Astrocyte (in vitro differentiated cells and primary cell): ENCODE measurements around the gene ATL3. TPM values are rescaled to one million over a fixed set of nuclear protein-coding genes. Genes with fewer than 3 reads are reported as not detected.
A peak's percentile ranks its signal among the peaks of the same experiment; 100 is the strongest.

ENCODE experiments used
- DNase-seq: peaks from one replicate; pipeline ENCODE4 v3.0.0-alpha.2; 2010; ENCODE audit warnings: low read depth
- FAIRE-seq: peaks from 2 replicates; lab custom pipeline; 2011; peaks lifted over from hg19 to GRCh38; lab: Jason Lieb, UNC
- H2AFZ ChIP-seq: 2 replicates; pipeline ENCODE4 v1.6.0; 2012; ENCODE audit warnings: low read depth, low read length, inconsistent platforms
- H3K27ac ChIP-seq: 2 replicates; pipeline ENCODE4 v1.5.1; 2011; ENCODE audit warnings: low read depth, low read length, inconsistent platforms
- H3K27me3 ChIP-seq: 2 replicates; pipeline ENCODE4 v1.6.0; 2011; ENCODE audit warnings: low read length, inconsistent platforms; ENCODE audit not compliant: insufficient read depth
- H3K36me3 ChIP-seq: 2 replicates; pipeline ENCODE4 v1.5.1; 2011; ENCODE audit warnings: low read length, inconsistent platforms; ENCODE audit not compliant: insufficient read depth
- H3K4me1 ChIP-seq: 2 replicates; pipeline ENCODE4 v1.5.1; 2011; ENCODE audit warnings: low read length, inconsistent platforms; ENCODE audit not compliant: insufficient read depth
- H3K4me2 ChIP-seq: 2 replicates; pipeline ENCODE4 v1.6.0; 2012; ENCODE audit warnings: low read length, inconsistent platforms
- H3K4me3 ChIP-seq: 2 replicates; pipeline ENCODE4 v1.5.1; 2011; ENCODE audit warnings: low read depth, mild to moderate bottlenecking, low read length, inconsistent platforms; ENCODE audit not compliant: insufficient read depth
- H3K79me2 ChIP-seq: 2 replicates; pipeline ENCODE4 v1.6.0; 2012; ENCODE audit warnings: mild to moderate bottlenecking, low read length, inconsistent platforms; ENCODE audit not compliant: insufficient read depth
- H3K9ac ChIP-seq: 2 replicates; pipeline ENCODE4 v1.6.0; 2012; ENCODE audit warnings: mild to moderate bottlenecking, low read length, inconsistent platforms
- H3K9me3 ChIP-seq: 2 replicates; pipeline ENCODE4 v1.5.1; 2012; ENCODE audit warnings: low read depth, mild to moderate bottlenecking, low read length, inconsistent platforms; ENCODE audit not compliant: insufficient read depth
- H4K20me1 ChIP-seq: 2 replicates; pipeline ENCODE4 v1.6.0; 2012; ENCODE audit warnings: low read length, inconsistent platforms; ENCODE audit not compliant: insufficient read depth
- H3K27ac Mint-ChIP-seq: one replicate; pipeline ENCODE4 v1.8.0; 2021; ENCODE audit warnings: mild to moderate bottlenecking, mixed read lengths; ENCODE audit not compliant: unreplicated experiment
- H3K27me3 Mint-ChIP-seq: one replicate; pipeline ENCODE4 v1.8.0; 2021; ENCODE audit warnings: low read depth, mixed read lengths; ENCODE audit not compliant: unreplicated experiment
- H3K36me3 Mint-ChIP-seq: one replicate; pipeline ENCODE4 v1.8.0; 2021; ENCODE audit warnings: low read depth, mixed read lengths; ENCODE audit not compliant: unreplicated experiment
- H3K4me1 Mint-ChIP-seq: one replicate; pipeline ENCODE4 v1.8.0; 2021; ENCODE audit warnings: low read depth, mixed read lengths; ENCODE audit not compliant: unreplicated experiment
- H3K4me3 Mint-ChIP-seq: one replicate; pipeline ENCODE4 v1.8.0; 2021; ENCODE audit warnings: mild to moderate bottlenecking, moderate library complexity, mixed read lengths; ENCODE audit not compliant: unreplicated experiment
- H3K9me3 Mint-ChIP-seq: one replicate; pipeline ENCODE4 v1.8.0; 2021; ENCODE audit warnings: mild to moderate bottlenecking, mixed read lengths; ENCODE audit not compliant: unreplicated experiment
- EZH2 ChIP-seq: IDR thresholded peaks from 2 replicates; pipeline ENCODE4 v1.6.1; 2012; ENCODE audit warnings: mild to moderate bottlenecking, low read length, inconsistent platforms; ENCODE audit not compliant: insufficient read depth
- total RNA-seq: library from RNA; stranded (reverse); gene quantifications from 2 replicates; pipeline ENCODE4 v1.2.1, GENCODE V29; 2021
- TF ChIP-seq, protein P1 (sequence below): IDR thresholded peaks from 2 replicates; pipeline ENCODE4 v1.5.1; 2011; ENCODE audit warnings: low read depth, mild to moderate bottlenecking, inconsistent platforms, low read length, moderate library complexity; ENCODE audit not compliant: insufficient read depth

The ATL3 gene
- total RNA-seq, 1 donor from 2014 or later, result 45.2 TPM

DNA sequence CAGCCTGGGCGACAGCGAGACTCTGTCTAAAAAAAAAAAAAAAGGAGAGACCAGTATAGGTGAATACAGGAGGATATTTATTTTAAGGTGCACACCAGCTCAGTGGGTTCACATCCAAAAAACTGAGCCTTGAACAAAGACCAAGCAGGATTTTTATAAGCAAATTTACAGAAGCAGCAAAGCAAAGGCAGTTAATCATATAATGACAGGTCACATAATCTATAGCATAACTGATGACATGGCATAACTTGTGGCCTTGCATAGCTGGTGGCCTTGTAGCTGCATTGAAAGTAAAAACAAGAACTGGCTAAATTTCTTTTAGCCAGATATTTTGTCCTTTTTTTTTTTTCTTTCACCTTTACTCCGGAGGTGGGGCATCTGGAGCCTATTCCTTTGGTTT is 54.2 kb downstream of the ATL3 start:
- Histone ChIP-seq H3K27me3 (no peaks in the 10 kb centered on the region), H3K36me3 (no peaks in the 10 kb centered on the region), H3K4me1 (peaks cover 11% of the 10 kb centered on the region), H3K9me3 (no peaks in the 10 kb centered on the region), H3K4me3 (no peak overlapping the region), H3K9ac (no peak overlapping the region), H3K79me2 (no peaks in the 10 kb centered on the region), H3K27ac (no peak overlapping the region), H3K4me2 (no peak overlapping the region), H4K20me1 (no peaks in the 10 kb centered on the region), H2AFZ (no peak overlapping the region)
- no peaks in the 10 kb centered on the region for H3K4me1 Mint-ChIP-seq
- no peaks in the 10 kb centered on the region for H3K9me3 Mint-ChIP-seq
- H3K27ac Mint-ChIP-seq, result no peak overlapping the region
- TF ChIP-seq, protein P1, sequence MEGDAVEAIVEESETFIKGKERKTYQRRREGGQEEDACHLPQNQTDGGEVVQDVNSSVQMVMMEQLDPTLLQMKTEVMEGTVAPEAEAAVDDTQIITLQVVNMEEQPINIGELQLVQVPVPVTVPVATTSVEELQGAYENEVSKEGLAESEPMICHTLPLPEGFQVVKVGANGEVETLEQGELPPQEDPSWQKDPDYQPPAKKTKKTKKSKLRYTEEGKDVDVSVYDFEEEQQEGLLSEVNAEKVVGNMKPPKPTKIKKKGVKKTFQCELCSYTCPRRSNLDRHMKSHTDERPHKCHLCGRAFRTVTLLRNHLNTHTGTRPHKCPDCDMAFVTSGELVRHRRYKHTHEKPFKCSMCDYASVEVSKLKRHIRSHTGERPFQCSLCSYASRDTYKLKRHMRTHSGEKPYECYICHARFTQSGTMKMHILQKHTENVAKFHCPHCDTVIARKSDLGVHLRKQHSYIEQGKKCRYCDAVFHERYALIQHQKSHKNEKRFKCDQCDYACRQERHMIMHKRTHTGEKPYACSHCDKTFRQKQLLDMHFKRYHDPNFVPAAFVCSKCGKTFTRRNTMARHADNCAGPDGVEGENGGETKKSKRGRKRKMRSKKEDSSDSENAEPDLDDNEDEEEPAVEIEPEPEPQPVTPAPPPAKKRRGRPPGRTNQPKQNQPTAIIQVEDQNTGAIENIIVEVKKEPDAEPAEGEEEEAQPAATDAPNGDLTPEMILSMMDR, result no peak
- no peak for TF ChIP-seq EZH2
- H3K27me3 Mint-ChIP-seq, result no peaks in the 10 kb centered on the region
- FAIRE-seq (no peak), DNase-seq (no peak)
- no peaks in the 10 kb centered on the region for H3K36me3 Mint-ChIP-seq
- H3K4me3 Mint-ChIP-seq, result no peak overlapping the region

DNA sequence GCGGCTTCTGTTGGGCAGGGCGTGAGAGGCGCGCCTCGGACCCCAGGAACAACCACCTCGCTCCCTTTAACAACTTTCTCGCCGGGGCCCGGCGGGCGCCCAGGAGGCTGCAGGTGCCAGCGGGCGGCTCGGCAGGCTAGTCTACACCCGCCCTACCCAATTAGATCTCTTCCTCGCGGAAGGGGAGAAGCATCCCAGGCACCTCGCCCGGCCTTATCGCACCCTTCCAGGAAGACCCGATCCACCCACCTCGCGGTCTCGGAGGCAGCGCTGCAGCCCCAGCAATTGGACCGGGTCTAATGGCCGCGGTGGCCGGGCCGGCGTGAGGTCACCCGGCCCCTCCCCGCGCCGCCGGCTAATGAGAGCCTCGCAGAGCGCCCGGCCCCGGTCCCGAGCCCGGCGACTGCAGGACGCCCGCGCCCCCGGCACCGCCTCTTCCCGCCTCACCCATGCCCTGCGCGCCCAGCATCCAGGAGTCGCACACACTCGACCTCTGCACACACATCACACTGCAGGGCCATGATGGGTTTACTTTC is 57.0 kb downstream of the ATL3 start, which contains the start of gene PLAAT3:
Gene PLAAT3, minus strand, starts transcription at position 298 of the 536 bp plus-strand sequence. CDS start 419 bp downstream, outside the sequence.
- FAIRE-seq, result no peak
- peak within 1 kb of the TSS; percentile 76 for H3K4me3 ChIP-seq
- TF ChIP-seq EZH2, result peak; percentile 22
- TF ChIP-seq, protein P1, result no peak
- peak within 1 kb of the TSS; percentile 86 for H3K4me3 Mint-ChIP-seq
- peaks cover 18% of the 10 kb centered on the region for H3K4me1 Mint-ChIP-seq
- H3K27me3 Mint-ChIP-seq, result no peaks in the 10 kb centered on the region
- peak within 1 kb of the TSS; percentile 81 for H2AFZ ChIP-seq
- H3K4me1 ChIP-seq, result peaks cover 28% of the 10 kb centered on the region
- H3K79me2 ChIP-seq, result peaks cover 2% of the 10 kb centered on the region
- H4K20me1 ChIP-seq, result no peaks in the 10 kb centered on the region
- peak within 1 kb of the TSS; percentile 72 for H3K9ac ChIP-seq
- no peaks in the 10 kb centered on the region for H3K9me3 Mint-ChIP-seq
- peak within 1 kb of the TSS; percentile 97 for H3K4me2 ChIP-seq
- no peaks in the 10 kb centered on the region for H3K9me3 ChIP-seq
- no peak within 1 kb of the TSS for H3K27ac ChIP-seq
- no peak within 1 kb of the TSS for H3K27ac Mint-ChIP-seq
- no peaks in the 10 kb centered on the region for H3K36me3 Mint-ChIP-seq
- DNase-seq, result peak; percentile 35
- H3K27me3 ChIP-seq, result no peaks in the 10 kb centered on the region
- no peaks in the 10 kb centered on the region for H3K36me3 ChIP-seq

DNA sequence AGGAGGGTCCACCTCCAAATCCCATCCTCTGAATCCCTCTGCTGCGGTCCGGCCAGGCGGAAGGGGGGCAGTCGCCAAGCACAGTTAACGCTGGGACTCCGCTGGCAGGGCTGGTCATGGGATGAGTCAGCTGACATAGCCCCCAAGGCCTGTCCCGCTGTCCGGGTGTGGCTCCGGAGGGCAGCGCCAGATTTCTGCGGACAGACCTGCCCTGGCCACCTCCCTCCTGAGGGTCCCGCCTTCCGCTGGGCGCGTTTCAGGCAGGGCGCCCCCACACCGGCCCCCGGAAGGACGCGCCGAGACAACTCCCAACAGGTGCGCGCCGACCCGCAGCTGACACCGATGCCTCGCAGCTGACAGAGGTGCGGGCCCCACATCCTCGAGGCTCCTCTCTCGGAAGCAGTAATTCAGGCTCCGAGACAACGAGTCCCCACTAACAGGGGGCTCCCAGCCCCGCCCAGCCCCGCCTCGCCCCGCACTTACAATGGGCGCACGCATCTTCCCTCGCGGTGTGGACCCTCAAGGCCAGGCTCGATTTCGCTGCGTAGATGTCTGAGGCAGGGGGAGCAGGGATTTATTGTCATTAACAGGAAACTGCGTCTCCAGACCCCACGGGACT is 57.5 kb downstream of the ATL3 start:
- no peak for DNase-seq
- H2AFZ ChIP-seq, result peak overlapping the region; percentile 81

More for the DNA sequence above, 57.5 kb downstream of the ATL3 start:
- Histone ChIP-seq H3K9me3 (no peaks in the 10 kb centered on the region), H3K79me2 (peaks cover 3% of the 10 kb centered on the region), H3K4me2 (peak overlapping the region; percentile 97), H3K27me3 (no peaks in the 10 kb centered on the region), H3K27ac (no peak overlapping the region), H3K4me3 (peak overlapping the region; percentile 76), H3K36me3 (no peaks in the 10 kb centered on the region), H3K4me1 (peaks cover 34% of the 10 kb centered on the region), H4K20me1 (no peaks in the 10 kb centered on the region), H3K9ac (peak overlapping the region; percentile 72)
- H3K9me3 Mint-ChIP-seq, result no peaks in the 10 kb centered on the region
- H3K27me3 Mint-ChIP-seq, result no peaks in the 10 kb centered on the region
- H3K36me3 Mint-ChIP-seq, result no peaks in the 10 kb centered on the region
- TF ChIP-seq EZH2, result no peak
- TF ChIP-seq, protein P1, result no peak
- peak overlapping the region; percentile 86 for H3K4me3 Mint-ChIP-seq
- FAIRE-seq, result no peak
- no peak overlapping the region for H3K27ac Mint-ChIP-seq
- peaks cover 23% of the 10 kb centered on the region for H3K4me1 Mint-ChIP-seq
